Panc1 (cell line): ENCODE results near the gene ASTN2. TPM values are rescaled to one million over a fixed set of nuclear protein-coding genes. Genes with fewer than 3 reads are reported as not detected.

Source experiments
- ATAC-seq: fragments of 200-7000 bp; cut with Tn5 transposase; 2 replicates; pipeline ENCODE4 v1.9.1; 2020; ENCODE audit warnings: mild to moderate bottlenecking, moderate library complexity
- BruUV-seq: library from RNA; stranded (reverse); fragments of 400-500 nt; replicated peaks from 2 replicates; lab custom pipeline; 2021; lab: Mats Ljungman, UMichigan
- CTCF ChIA-PET: fragments of 300-600 bp; sonication (Branson Sonifier 250); formaldehyde crosslinking; loops from one replicate; lab custom pipeline; 2022; ENCODE audit warnings: antibody characterized with exemption; lab: Charles Lee
- POLR2A ChIA-PET: fragments of 300-600 bp; sonication (Branson Sonifier 250); formaldehyde crosslinking; loops from one replicate; lab custom pipeline; 2022; ENCODE audit warnings: antibody characterized with exemption; lab: Charles Lee
- DNase-seq: peaks from one replicate; pipeline ENCODE4 v3.0.0-alpha.2; 2010; ENCODE audit warnings: low read depth, low spot score
- H3K27ac ChIP-seq: 2 replicates; pipeline ENCODE4 v1.5.1; 2011; ENCODE audit warnings: mild to moderate bottlenecking, low read length, inconsistent platforms
- H3K27me3 ChIP-seq: fragments of 200-500 bp; sonication (Bioruptor generic); 2 replicates; pipeline ENCODE4 v1.6.0; 2014; ENCODE audit warnings: low read length, inconsistent platforms; ENCODE audit not compliant: control insufficient read depth, insufficient read depth
- H3K36me3 ChIP-seq: fragments of 200-500 bp; sonication (Bioruptor generic); 2 replicates; pipeline ENCODE4 v1.5.1; 2014; ENCODE audit warnings: inconsistent platforms, mild to moderate bottlenecking, low read length, moderate library complexity; ENCODE audit not compliant: control insufficient read depth, insufficient read depth
- H3K4me1 ChIP-seq: 2 replicates; pipeline ENCODE4 v1.5.1; 2011; ENCODE audit warnings: inconsistent platforms, mild to moderate bottlenecking, low read length, moderate library complexity; ENCODE audit not compliant: control insufficient read depth, insufficient read depth
- H3K4me3 ChIP-seq, 2 experiments: 2 replicates each; pipeline ENCODE4 v1.5.1; 2011 to 2012; ENCODE audit warnings: low read depth in 2 of 2, low read length in 2 of 2, mild to moderate bottlenecking in 2 of 2, inconsistent platforms in 1 of 2, moderate library complexity in 1 of 2
- H3K9me3 ChIP-seq: fragments of 200-500 bp; sonication (Bioruptor generic); 2 replicates; pipeline ENCODE4 v1.5.1; 2014; ENCODE audit warnings: low read depth, mild to moderate bottlenecking, inconsistent platforms, low read length, moderate library complexity; ENCODE audit not compliant: control insufficient read depth, insufficient read depth
- CTCF ChIP-seq: fragments of 450-650 bp; IDR thresholded peaks from 2 replicates; pipeline ENCODE4 v1.5.1; 2017; ENCODE audit warnings: mild to moderate bottlenecking
- POLR2AphosphoS5 ChIP-seq: IDR thresholded peaks from 2 replicates; pipeline ENCODE4 v1.6.1; 2012; ENCODE audit warnings: mild to moderate bottlenecking, low read depth, low read length, moderate library complexity
- REST ChIP-seq, 2 experiments: IDR thresholded peaks; 2 replicates each; pipeline ENCODE4 v1.6.1; 2011 to 2012; ENCODE audit warnings: low read depth in 2 of 2, control low read depth in 1 of 2, low read length in 1 of 2, mild to moderate bottlenecking in 1 of 2, moderate library complexity in 1 of 2; ENCODE audit not compliant: insufficient read depth in 1 of 2
- SIN3A ChIP-seq: IDR thresholded peaks from 2 replicates; pipeline ENCODE4 v1.6.1; 2012; ENCODE audit warnings: low read depth, mild to moderate bottlenecking, low read length, moderate library complexity, borderline replicate concordance; ENCODE audit not compliant: insufficient read depth
- TCF7L2 ChIP-seq: IDR thresholded peaks from 2 replicates; pipeline ENCODE4 v1.6.1; 2011; ENCODE audit warnings: mild to moderate bottlenecking, low read depth, low read length, inconsistent platforms
- in situ Hi-C: cut with HindIII; loops from 2 replicates; pipeline ENCODE4 v1.10.0; 2016; ENCODE audit warnings: low sequenced_read_pairs, low pct_unique_long_range_greater_than_20kb
- intact Hi-C: fragments of 100-400 bp; cut with micrococcal nuclease; formaldehyde crosslinking; loops from one replicate; pipeline ENCODE4 v1.10.0; 2022; ENCODE audit not compliant: unreplicated experiment
- total RNA-seq: library from RNA; stranded (reverse); gene quantifications from one replicate; pipeline ENCODE4 v1.2.1, GENCODE V29; 2021; ENCODE audit not compliant: unreplicated experiment

Gene ASTN2
- total RNA-seq, 1 experiment from 2014 or later, result 3.9 TPM

- Histone ChIP-seq H3K4me1 (no peaks in the 10 kb centered on the region), H3K27ac (no peak overlapping the region), H3K9me3 (no peaks in the 10 kb centered on the region), H3K27me3 (no peaks in the 10 kb centered on the region), H3K4me3 (no peak overlapping the region), H3K36me3 (no peaks in the 10 kb centered on the region)
- no peak for ATAC-seq
- intact Hi-C loops (no loop called here), in situ Hi-C loops (no loop called here)
- TF ChIP-seq CTCF (no peak), TCF7L2 (no peak), REST (IDR thresholded peaks at IDR 0.05; ENCODE audit: insufficient read depth in 1 of 2, low read depth in 2 of 2, low read length in 1 of 2) (no peak), SIN3A (no peak), POLR2AphosphoS5 (no peak)
- DNase-seq, result no peak
- ChIA-PET POLR2A (no interaction called here), CTCF (no interaction called here)
- BruUV-seq, result no TSS peak
Observed at GRCh38 chr9:117010061-117010460, 404.8 kb downstream of the ASTN2 start.

- Histone ChIP-seq H3K27me3 (no peaks in the 10 kb centered on the region), H3K4me3 (no peak overlapping the region), H3K4me1 (no peaks in the 10 kb centered on the region), H3K9me3 (no peaks in the 10 kb centered on the region), H3K36me3 (no peaks in the 10 kb centered on the region), H3K27ac (no peak overlapping the region)
- DNase-seq (no peak), ATAC-seq (no peak)
- CTCF ChIA-PET, result no interaction called here
- in situ Hi-C loops (no loop called here), intact Hi-C loops (no loop called here)
- POLR2A ChIA-PET, result no interaction called here
- TF ChIP-seq TCF7L2, result no peak
- no peak for TF ChIP-seq CTCF
- TF ChIP-seq SIN3A, result no peak
- TF ChIP-seq POLR2AphosphoS5, result no peak
- no peak for TF ChIP-seq REST (IDR thresholded peaks at IDR 0.05; ENCODE audit: insufficient read depth in 1 of 2, low read depth in 2 of 2, low read length in 1 of 2)
- no TSS peak for BruUV-seq
Observed at GRCh38 chr9:117008876-117009275, 406.0 kb downstream of the ASTN2 start.
